Epithelial cell of prostate (primary cell): ENCODE data around the gene OTUB2.

Experiments used
- DNase-seq: peaks from one replicate; pipeline ENCODE4 v3.0.0-alpha.2; 2011; ENCODE audit warnings: low read depth, low spot score
- H3K27ac ChIP-seq: fragments of 450-650 bp; 2 replicates; pipeline ENCODE4 v1.5.1; 2017; ENCODE audit warnings: mild to moderate bottlenecking

Gene OTUB2

DNA sequence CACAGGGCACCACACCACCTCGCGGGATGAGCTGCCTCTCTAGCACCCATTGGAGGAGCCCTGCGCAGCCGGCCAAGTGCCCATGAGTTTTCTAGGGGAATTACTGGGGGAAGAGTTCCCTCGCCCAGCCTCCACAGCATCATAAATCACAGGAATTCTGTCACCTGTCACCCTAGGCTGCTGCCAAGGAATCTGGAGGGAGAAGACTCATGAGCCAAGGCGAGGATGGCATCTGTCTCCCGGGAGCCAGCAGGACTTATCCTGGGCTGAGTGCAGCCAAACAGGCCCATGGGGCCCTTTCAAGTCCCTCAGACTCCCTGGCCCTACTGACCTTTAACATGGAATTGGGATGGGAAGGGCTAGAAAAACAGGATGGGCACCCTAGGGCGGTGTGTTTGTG lies 7.8 kb upstream of the OTUB2 start:
- DNase-seq = no peak
- no peak overlapping the region for H3K27ac ChIP-seq

DNA sequence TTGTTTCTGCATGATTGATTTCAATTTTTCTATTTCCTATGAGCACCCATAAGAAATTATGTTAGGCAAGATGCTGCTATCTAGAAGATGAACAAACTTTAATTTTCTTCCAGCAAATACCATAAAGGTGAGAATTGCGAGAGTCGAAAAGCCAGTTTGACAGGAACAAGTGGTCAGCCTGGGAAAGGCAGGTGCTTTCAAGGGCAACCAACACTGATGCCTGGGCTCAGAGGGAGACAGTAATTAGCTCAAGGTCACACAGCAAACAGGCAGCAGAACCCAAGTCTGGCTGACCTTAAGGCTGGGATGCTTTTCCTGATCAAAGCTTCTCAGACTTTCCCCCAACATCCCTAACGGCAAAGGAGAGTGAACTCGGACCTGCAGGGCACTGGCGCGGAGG lies 6.8 kb upstream of the OTUB2 start:
- H3K27ac ChIP-seq = no peak overlapping the region
- DNase-seq = no peak

DNA sequence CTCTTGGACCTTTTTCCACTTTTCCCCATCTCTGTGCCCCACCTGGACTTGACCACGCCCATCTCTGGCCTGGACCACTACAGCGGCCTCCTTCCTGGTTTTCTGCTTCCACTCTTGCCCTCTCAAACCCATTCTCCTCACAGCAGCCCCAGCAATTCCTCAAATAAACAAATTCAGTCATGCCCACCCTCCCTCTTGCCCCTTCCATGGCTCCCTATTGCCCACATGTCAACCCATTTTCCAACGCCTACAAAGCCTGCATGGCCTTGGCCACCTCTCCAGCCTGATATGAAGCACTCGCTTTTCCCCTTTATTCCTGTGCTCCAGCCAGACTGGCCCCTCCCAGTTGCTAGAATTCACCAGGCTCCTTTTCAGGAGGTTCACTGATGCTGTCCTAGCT lies 5.9 kb upstream of the OTUB2 start:
- H3K27ac ChIP-seq = no peak overlapping the region
- DNase-seq = no peak

DNA sequence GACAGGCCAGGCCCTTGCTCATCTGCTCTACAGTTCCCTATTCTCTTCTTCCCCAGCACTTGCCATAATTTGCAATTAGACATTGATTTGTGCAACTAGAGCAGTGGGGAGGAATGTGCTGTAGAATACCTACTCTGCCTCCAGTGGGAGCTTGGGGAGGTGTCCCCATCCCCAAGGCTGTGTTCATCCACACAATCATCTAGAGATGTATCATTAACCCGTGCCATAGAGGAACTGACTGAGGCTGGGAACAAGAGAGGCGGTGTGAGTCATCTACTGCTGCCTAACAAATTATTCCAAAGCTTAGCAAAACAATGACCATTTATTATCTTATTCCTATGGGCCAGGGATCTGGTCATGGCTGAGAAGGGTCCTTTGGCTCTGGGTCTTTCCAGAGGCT lies 5.1 kb upstream of the OTUB2 start:
- no peak for DNase-seq
- H3K27ac ChIP-seq = no peak overlapping the region

DNA sequence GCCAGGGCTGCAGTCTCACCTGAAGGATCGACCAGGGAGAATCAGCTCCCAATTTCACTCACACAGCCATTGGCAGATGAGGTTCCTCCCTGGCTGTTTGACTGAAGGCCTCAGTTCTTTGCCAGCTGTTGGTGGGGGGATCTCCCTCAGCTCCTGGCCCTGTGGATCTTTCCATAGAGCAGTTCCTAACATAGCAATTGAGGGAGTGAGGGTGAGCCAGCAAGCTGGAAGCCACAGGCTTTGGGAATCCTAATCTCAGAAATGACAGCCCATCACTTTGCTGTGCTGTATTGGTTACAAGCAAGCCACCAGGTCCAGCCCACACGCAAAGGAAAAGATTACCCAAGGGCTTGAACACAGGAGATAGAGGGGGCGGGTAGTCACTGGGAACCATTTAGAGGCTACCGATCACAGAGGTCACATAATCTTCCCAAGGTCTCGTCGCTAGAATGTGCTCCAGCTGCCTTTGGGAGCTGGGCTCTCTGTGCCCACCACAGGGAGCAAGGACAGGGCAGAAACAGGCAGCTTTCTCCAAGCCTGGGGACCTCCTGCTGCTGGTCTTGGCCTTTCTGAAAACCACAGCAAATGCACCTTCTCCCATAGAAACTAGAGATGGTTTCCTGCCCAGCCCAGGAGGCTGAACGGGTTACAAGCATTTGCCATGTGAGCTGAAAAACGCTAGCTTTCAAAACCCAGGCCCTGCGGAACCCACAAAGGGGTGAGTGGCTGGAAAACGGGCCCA lies 4.6 kb upstream of the OTUB2 start:
- no peak for DNase-seq
- H3K27ac ChIP-seq = no peak overlapping the region

DNA sequence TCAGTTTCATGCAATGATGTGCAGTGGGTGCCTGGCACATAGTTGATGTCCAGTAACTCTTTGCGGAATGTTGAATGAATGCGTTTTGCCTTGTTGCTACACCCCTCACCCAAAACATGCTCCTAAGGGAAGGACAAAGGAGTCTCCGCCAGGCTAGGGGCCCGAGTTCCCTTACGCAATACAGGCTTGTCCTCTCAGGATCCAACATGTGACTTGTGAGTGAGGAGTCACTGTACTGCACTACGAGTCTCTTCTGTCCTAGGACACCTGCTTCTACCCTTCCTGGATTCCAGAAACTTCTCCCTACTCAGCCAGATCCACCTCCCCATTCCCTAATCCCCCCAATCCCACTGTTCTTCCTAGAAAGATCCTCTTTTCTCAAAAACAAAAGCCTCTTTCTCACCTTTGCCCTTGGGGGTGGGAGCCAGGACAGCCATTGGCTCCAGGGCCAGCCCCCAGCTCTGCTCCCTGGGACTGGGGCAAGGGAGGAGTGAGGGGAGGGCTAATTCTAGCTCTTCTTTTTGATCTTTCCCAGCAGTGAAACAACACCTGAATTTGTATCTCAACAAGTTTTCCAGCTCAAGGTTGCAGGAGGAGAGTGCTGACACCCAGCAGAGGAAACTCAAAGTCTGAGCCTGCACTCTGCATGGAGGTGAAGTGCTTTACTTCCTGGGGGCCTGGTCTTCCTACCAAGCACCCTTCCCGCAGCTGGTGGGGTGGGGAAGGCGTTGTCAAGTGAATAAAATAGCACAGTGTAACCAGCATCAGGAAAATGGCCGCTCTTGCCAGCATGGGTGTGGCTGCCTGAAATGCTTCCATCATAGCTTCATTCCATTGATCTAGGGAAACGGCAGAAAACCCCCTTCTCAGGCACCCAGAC lies 3.4 kb upstream of the OTUB2 start:
- H3K27ac ChIP-seq = no peak overlapping the region
- DNase-seq = no peak

- no peak for DNase-seq
- H3K27ac ChIP-seq = no peak overlapping the region
These were observed 1.6 kb upstream of the OTUB2 start for GRCh38 chr14:94024549-94024948.

- DNase-seq = no peak
- H3K27ac ChIP-seq = peak overlapping the region; percentile 60
These were observed 420 bp upstream of the OTUB2 start for GRCh38 chr14:94025720-94026119.

DNA sequence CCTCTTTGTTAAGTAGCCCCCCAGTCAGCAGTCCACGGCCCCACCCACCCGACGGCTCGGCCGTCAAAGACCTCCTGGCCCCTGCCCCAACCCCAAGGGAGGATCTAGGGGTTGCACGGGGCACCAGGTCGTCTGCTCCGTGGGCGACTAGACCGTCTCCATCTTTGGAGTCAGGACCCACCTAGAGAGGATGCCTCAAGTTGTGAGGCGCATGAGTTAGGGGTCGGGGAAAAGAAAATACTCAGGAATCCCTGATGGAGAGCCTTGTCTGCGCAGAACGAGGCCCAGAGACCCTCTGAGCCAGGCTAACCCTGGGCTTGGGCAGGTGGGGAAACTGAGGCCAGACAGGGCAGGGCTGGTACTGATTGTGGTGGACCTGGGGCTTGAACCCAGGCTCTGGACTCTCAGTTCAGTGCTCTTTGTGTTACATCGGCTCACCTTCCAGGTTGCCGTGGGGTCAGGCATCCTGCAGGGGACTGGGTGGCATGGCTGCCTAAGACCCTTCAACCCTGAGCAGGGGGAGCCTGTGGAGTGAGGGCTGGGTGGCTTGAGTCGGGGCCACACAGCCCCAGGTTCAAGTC lies 839 bp downstream of the OTUB2 start:
- H3K27ac ChIP-seq = peak overlapping the region; percentile 60
- no peak for DNase-seq

- DNase-seq = no peak
- peak overlapping the region; percentile 60 for H3K27ac ChIP-seq
These were observed 1.7 kb downstream of the OTUB2 start for GRCh38 chr14:94027566-94028449.

DNA sequence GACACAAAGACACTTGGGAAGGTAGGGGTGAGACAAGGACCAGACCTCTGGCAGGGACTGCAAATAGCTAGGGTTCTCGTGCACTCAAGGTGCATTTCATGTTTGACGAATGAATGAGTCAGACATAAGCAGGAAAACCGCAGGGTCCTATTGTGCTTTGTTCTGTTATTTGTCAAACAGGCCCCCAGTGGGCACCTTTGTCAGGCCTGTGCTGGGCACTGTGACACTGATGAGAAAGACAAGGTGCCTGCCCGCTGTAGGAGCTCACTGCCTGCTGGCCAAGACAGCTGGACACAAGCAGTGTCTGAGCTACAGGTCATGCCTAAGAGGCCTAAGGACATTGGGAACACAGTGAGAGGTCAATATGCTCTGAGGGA lies 2.3 kb downstream of the OTUB2 start:
- DNase-seq = peak; percentile 46
- H3K27ac ChIP-seq = peak overlapping the region; percentile 60

DNA sequence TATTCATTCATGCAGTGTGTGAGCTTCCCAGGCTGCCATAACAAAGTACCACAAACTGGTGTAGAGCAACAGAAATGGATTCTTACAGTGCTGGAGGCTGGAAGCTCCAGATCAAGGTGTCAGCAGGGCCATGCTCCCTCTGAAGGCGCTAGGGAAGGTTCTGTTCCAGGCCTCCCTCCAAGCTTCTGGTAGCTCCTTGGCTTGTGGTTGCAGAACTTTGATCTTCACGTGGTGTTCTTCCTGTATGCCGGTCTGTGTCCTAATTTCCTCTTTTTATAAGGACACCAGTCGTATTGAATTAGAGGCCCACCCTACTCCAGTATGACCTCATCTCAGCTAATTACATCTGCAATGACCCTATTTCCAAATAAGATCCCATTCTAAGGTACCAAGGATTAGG lies 3.1 kb downstream of the OTUB2 start:
- peak overlapping the region; percentile 60 for H3K27ac ChIP-seq
- no peak for DNase-seq

DNA sequence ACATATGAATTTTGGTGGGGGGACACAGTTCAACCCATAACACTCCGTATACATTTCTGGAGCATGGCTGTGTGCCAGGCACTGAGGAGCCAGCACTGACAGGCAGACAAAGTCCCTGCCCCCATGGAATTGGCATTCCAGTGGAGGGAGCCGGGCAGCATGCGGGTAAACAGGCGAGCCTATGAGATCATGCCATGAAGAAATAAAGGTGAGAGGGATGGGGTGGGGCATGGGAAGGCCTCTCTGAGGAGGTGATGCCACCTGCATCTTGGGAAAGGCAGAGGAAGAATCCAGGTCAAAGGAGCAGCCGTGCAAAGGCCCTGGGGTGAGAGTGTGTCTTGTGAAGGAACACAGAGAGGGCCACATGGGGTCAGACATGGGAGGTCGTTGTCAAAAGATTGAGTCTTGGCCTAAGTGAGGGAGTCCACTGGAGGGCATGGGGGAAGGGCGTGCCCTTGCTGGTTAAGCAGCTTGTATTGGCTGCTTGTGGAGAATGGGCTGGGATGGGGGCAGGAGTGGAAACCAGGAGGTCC lies 3.6 kb downstream of the OTUB2 start:
- DNase-seq = no peak
- no peak overlapping the region for H3K27ac ChIP-seq

GRCh38 chr14:94030571-94030970 lies 4.4 kb downstream of the OTUB2 start:
- no peak overlapping the region for H3K27ac ChIP-seq
- DNase-seq = no peak

GRCh38 chr14:94031161-94031882 lies 5.2 kb downstream of the OTUB2 start:
- DNase-seq = no peak
- H3K27ac ChIP-seq = no peak overlapping the region

GRCh38 chr14:94031883-94032279 lies 5.7 kb downstream of the OTUB2 start:
- no peak overlapping the region for H3K27ac ChIP-seq
- DNase-seq = no peak

- H3K27ac ChIP-seq = no peak overlapping the region
- no peak for DNase-seq
These were observed 8.7 kb downstream of the OTUB2 start for GRCh38 chr14:94034886-94035285.

DNA sequence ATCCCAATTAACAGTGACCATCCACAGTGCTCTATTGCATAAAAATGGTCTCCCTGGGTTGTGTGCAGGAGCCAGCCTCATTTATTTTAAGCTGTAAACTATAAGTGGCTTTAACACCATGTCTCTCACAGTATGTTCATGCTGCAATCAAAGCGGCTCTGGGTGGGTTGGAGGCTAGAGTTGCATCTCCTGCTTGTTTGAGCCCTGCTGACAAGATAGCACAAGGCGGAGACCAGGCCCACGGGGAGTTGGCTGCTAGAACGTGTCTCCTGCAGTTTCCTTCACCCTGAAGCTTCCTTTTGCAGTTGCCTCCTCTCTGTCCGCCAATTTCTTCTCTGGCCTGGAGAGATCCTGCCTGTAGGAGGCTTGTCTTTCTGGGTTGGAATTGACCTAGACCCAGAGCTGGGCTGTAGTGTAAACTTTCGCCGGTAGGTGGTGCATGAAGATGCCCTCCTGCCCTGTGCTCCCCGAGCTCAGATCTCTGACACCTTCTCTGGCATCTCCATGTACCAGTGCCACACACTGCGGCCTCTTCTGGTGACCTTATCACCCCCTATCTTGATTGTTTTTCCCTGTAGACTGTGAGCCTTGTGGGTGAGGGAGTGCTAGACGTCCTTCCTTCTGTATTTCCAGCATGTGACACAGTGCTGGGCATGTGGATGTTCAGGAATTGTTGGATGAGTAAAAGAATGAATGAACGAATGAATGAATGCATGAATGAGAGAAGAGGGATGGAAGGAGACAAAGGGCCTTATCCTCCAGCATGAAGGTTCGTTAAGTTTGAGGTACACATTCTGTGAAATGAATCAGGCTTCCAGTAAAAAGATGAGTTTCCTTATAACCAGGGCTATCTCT lies 10.4 kb downstream of the OTUB2 start:
- H3K27ac ChIP-seq = no peak overlapping the region
- DNase-seq = no peak

- no peak overlapping the region for H3K27ac ChIP-seq
- no peak for DNase-seq
These were observed 11.8 kb downstream of the OTUB2 start for GRCh38 chr14:94037954-94038353.
